Measurements from ENCODE around the gene SLC12A9.
A peak's percentile ranks its signal among the peaks of the same experiment; 100 is the strongest.

Gene SLC12A9

DNA sequence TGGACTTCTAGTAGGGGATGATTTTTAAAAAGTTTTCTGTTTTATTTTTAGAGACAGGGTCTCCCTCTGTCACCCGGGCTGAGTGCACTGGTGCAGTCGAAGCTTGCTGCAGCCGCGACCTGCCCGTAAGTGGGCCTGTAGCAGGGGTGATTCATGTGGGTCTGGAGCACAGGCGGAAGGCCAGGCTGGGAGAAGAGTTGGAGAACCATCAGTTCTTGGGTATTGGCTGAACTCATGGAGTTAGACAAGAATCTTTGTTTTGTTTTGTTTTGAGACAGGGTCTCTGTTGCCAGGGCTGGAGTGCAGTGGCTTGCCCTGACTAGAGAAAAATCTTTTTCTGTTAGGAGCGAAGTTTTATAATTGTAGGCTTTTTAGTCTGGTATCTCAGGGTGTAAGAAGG lies 28.1 kb downstream of the SLC12A9 start:
- DNase-seq (ENCODE audit: low read depth, low spot score): no peak

DNA sequence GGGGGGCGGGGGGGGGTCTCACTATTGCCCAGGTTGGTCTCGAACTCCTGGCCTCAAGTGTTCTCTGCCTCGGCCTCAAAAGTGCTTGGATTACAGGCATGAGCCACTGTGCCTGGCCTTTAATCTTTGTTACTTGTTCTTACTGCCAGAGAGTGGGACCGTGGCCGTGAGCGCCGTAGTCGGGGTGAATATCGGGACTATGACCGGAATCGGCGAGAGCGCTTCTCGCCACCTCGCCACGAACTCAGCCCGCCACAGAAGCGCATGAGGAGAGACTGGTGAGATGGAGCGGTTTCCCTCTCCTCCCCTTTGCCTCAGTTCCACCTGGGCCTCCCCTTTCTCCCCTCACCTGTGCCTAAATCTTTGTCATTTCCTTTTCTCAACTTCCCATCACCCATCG lies 28.6 kb downstream of the SLC12A9 start:
- no peak overlapping the region for H3K4me3 ChIP-seq (ENCODE audit: low read length)
- DNase-seq (ENCODE audit: low read depth, low spot score): no peak

More for the DNA sequence above, 28.1 kb downstream of the SLC12A9 start:
- H3K4me3 ChIP-seq (ENCODE audit: low read length): no peak overlapping the region

DNA sequence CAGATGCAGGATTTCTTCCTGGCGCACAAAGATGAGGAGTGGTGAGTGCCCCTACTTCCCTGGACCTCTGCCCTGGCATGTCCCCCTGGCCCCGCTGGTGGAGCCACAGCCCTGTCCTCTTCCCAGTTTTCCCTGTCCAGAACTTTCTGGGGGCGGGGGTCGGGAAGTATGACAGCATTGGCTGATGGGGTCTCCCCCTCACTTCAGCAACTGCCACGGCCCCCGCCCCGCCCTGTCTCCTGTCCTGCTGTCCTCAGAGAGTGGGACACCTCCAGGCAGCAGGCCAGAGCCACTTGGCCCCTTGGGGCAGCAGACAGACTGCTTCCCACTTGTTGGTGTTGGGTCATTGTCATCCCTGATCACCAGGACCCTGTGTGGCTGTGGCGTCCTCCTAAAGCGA lies 29.7 kb downstream of the SLC12A9 start:
- H3K4me3 ChIP-seq (ENCODE audit: low read length): no peak overlapping the region
- no peak for DNase-seq (ENCODE audit: low read depth, low spot score)

DNA sequence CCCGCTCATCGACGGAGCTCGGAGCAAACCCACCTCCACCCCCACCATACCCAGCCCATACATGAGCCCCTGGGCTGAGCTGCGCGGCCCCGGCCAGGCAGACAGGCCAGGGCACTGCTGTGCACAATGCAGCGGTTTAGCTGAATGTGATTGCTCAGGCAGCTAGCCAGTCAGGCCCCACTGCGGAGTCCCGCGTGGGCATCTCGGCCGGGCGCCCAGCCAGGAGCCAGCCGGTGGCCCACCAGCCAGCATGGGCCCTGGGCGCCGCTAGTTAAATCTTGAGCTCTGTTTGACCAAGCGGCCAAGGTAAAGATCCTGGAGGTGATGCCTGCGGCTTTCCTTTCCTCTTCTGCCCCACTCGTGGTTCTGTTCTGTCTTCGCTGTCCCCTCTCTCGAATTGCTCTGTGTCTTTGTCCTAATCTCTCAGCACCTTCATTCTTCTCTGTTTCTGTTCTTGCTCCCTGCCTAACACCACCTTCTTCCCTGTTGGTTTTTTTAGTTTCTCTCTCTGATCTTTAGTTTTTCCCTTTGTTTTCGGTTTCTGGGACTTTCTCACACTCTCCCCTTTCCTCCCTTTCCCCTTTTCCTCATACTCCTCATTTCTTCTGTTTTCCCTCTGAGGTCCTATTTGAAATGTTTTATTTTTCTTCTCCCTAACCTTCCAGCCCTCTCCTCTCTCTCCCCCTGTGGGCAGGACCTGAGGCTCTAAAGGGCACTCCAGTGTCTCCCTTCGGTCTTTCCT lies 30.4 kb downstream of the SLC12A9 start:
- H3K4me3 ChIP-seq (ENCODE audit: low read length): no peak overlapping the region
- DNase-seq (ENCODE audit: low read depth, low spot score): no peak

DNA sequence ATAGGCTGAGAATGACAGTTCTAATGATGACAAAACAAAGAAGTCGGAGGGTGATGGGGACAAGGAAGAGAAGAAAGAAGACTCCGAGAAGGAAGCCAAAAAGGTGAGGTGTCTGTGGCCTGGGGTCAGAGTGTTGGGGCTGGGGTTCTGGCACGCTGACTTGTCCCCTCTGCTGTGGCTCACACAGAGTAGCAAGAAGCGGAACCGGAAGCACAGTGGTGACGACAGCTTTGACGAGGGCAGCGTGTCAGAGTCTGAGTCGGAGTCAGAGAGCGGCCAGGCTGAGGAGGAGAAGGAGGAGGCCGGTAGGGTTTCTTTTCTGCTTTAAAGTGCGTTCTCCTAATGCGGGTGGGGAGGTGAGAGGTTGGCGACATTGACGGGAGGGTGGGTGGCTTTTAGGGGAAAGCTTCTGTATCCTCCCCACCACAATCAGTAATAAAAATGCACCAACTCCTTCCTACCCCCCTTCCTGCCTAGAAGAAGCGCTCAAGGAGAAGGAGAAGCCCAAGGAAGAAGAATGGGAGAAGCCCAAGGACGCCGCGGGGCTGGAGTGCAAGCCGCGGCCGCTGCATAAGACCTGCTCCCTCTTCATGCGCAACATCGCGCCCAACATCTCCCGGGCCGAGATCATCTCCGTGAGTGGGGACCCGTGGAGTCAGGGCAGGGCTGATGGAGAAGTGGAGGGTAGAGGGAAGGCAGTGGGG lies 32.4 kb downstream of the SLC12A9 start:
- DNase-seq (ENCODE audit: low read depth, low spot score): no peak
- no peak overlapping the region for H3K4me3 ChIP-seq (ENCODE audit: low read length)

DNA sequence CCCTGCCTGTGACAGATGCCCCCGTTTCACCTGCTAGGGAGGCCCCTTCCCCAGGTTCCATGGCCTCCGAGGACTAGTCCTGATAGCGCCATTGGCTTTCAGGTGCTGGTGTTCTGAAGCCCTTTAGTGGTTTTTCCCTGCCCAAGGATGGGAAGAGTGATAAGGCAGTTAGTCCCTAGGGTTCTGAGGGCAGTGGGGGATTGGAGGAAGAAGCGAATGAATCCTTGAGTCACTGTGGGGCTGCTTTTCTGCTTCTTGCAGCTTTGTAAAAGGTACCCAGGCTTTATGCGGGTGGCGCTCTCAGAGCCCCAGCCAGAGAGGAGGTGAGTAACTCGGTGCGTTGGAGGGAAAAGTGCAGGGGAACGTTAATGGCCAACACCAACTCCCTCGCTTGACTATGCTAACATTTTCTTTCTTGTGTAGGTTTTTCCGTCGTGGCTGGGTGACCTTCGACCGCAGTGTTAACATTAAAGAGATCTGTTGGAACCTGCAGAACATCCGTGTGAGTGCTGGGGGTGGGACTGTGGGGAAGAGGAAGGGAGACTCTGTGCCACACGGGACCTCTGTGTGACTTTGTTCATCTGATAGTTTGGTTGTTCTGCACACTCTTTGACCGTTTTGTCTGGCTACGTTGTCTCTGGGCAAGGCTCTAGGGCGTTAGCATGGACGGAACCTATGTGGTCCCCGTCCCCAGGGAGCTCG lies 33.1 kb downstream of the SLC12A9 start:
- no peak for DNase-seq (ENCODE audit: low read depth, low spot score)
- no peak overlapping the region for H3K4me3 ChIP-seq (ENCODE audit: low read length)

DNA sequence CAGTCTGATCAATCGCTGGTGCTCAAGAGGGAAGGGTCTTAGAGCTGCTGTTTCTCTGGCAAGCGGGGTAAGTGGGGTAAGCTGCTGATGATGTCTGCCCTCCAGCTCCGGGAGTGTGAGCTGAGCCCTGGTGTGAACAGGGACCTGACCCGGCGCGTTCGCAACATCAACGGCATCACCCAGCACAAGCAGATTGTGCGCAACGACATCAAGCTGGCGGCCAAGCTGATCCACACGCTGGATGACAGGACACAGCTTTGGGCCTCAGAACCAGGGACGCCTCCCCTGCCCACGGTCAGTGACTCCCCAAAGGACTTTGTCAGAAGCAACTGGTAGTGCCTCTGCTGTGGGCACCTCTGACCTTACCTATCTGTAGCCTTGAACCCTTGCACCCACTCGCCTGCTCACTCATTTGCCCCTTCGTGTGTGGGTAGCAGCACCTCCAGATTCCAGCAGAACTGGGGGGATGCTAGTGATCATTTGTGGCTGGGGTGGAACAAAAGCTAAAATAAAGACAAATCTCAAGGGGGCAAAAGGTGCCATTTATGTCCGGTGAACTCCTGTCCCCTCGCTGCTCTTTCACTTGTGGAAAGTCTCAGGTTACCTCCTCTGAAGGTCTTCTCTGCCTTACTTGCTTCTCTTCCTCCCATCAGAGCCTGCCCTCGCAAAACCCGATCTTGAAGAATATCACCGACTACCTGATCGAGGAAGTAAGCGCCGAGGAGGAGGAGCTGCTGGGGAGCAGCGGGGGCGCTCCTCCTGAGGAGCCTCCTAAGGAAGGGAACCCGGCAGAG lies 33.8 kb downstream of the SLC12A9 start:
- DNase-seq (ENCODE audit: low read depth, low spot score): no peak
- no peak overlapping the region for H3K4me3 ChIP-seq (ENCODE audit: low read length)

DNA sequence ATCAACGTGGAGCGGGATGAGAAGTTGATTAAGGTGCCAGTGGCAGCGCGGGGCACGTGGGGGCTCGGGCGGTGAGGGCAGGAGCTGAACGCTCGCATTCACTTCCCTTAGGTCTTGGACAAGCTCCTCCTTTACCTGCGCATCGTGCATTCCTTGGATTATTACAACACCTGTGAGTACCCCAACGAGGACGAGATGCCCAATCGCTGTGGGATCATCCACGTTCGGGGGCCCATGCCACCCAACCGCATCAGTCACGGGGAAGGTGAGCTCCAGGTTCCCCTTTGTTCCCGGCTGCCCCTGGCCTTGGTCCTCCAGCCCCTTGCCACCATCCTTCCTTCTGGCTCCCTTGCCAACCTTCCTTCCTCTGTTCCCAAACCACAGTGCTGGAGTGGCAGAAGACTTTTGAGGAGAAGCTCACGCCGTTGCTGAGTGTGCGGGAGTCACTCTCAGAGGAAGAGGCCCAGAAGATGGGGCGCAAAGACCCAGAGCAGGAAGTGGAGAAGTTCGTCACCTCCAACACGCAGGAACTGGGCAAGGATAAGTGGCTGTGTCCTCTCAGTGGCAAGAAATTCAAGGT lies 34.5 kb downstream of the SLC12A9 start:
- peak overlapping the region; percentile 11 for H3K4me3 ChIP-seq (ENCODE audit: low read length)
- DNase-seq (ENCODE audit: low read depth, low spot score): no peak

DNA sequence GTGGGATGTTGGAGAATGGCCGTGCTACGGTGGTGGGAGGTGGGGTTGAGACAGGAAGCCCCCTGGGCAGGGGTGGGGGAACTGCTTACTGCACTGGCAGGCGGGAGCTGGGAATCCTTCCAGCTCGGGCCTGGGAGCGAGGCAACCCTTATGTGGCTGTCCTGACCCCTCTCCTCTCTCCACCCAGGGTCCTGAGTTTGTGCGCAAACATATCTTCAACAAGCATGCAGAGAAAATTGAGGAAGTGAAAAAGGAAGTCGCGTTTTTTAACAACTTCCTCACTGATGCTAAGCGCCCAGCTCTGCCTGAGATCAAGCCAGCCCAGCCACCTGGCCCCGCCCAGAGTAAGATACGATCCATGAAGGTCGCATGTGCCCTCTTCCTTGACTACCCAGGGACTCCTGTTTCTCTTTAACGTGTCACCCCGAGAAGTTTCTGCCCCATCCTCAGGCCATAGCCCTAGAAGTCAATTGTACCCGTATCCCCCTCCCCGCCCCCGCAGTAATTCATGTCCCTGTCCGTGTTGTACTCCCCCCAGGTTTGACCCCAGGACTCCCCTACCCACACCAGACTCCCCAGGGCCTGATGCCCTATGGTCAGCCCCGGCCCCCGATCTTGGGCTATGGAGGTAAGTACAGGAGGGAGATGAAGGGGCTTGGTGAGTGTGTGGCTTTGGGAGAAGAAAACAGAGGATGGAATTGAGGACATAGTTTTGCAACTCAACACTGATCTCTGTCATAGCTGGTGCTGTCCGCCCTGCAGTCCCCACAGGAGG lies 35.2 kb downstream of the SLC12A9 start:
- H3K4me3 ChIP-seq (ENCODE audit: low read length): peak overlapping the region; percentile 70
- DNase-seq (ENCODE audit: low read depth, low spot score): peak; percentile 74

DNA sequence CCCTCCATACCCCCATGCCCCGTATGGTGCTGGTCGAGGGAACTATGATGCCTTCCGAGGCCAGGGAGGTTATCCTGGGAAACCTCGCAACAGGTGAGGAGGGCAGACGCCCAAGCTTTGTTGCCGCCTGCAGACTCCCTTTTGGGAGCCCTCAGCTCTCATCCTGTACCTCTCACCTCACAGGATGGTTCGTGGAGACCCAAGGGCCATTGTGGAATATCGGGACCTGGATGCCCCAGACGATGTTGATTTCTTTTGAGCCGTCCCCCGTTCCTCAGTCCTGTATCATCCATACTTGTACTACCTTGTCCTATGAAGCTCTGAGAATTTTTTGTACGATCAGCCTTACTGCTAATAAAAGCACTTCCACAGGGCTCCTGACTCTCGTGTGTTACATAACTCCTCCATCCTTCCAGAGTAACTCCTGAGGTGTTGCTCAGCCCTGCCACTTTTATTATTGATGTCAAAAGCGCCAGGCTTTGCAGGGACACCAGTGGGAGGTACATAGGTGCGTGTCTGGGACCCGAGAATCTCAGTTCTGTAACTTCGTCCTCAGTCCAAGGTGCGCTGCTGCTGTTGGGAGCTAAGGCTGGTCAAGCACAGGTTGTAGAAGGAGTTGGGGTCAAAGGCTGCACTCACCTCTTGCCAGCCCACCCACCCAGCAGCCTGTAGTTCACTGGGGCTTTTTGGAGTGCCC lies 35.9 kb downstream of the SLC12A9 start:
- no peak for DNase-seq (ENCODE audit: low read depth, low spot score)
- H3K4me3 ChIP-seq (ENCODE audit: low read length): peak overlapping the region; percentile 70

DNA sequence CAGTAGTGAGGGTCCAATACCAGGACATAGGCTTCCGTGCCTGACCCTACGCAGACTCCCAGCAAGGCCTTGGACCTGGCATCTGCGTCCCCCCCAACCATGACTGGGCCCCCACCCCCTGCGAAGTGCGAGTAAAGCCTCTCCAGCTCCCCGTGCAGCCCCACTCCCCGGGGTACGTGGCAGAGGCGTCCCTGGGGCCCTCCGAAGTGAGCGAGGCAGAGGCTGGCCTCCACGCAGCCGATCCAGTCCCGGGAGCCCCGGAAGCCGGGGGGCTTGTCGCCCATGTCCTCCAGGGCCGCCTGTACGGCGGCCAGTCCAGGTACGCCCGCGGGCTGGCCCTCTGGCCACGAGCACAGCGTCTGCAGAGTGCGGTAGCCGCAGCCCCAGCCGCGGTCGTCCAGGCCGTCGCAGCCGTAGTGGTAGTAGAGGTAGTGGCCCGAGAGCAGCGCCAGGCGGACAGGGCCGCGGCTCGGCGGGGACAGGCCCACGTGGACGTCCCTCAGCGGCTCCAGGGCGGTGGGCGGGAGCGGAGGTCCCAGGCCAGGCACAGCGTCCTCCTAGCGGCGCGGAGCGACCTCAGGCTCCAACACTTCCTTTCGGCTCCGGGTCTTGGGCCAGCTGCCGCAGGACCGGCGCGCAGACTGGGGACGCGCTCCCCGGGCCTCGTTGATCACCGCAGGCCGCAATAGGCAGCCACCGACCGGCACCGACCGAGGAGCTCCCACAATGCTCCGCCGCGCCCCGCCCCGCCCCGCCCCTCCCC lies 36.7 kb downstream of the SLC12A9 start, which contains the start of gene UFSP1:
Gene UFSP1, minus strand, starts transcription at position 728 of the 763 bp plus-strand sequence. Its CDS starts 444 bp downstream, at position 284.
- no peak for DNase-seq (ENCODE audit: low read depth, low spot score)

DNA sequence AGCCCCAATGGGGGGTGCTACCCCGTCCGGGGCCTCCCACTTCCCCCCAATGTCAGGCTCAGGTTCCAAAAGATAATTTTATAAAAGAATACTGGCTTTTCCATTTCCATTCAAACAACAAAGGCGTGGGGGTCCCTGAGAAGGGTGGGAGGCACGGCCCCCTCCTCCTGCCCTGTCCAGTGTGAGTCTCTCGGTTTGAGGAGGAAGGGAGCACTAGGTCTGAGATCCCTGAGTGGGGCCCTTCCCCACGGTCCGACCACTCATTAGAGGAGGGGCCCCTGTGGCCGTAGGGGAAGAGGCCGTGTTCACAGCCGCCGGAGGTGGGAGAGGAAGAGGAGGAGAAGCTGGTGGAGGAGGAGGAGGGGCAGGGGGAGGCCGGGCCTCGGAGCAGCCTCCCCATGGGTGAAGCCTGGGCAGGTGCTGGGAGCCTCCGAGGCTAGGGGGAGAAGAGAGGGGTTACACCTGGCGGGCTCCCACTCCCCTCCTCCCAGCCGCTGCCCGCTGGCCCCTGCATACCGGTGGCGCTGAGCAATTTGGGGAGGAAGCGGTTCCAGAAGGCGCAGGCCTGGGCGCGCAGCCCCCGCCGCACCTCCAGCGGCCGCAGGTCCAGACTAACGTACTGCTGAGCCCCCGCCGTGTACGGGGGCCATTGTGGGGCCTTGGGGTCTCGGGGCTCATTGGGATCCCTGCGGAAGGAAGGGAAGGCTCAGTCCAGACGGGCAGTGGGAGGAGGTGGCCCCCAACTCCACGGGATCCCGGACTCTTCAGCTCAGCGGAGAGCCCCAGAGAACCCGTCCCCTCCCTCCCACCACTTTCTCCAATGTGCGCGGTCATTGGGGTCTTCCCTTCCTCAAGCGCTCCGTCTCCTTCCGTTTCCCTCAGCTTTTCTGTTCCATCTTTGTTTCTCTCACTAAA lies 38.4 kb downstream of the SLC12A9 start:
- DNase-seq (ENCODE audit: low read depth, low spot score): no peak
- H3K4me3 ChIP-seq (ENCODE audit: low read length): peak overlapping the region; percentile 65

More for the DNA sequence above, 36.7 kb downstream of the SLC12A9 start, which contains the start of gene UFSP1:
- peak within 1 kb of the TSS; percentile 70 for H3K4me3 ChIP-seq (ENCODE audit: low read length)

DNA sequence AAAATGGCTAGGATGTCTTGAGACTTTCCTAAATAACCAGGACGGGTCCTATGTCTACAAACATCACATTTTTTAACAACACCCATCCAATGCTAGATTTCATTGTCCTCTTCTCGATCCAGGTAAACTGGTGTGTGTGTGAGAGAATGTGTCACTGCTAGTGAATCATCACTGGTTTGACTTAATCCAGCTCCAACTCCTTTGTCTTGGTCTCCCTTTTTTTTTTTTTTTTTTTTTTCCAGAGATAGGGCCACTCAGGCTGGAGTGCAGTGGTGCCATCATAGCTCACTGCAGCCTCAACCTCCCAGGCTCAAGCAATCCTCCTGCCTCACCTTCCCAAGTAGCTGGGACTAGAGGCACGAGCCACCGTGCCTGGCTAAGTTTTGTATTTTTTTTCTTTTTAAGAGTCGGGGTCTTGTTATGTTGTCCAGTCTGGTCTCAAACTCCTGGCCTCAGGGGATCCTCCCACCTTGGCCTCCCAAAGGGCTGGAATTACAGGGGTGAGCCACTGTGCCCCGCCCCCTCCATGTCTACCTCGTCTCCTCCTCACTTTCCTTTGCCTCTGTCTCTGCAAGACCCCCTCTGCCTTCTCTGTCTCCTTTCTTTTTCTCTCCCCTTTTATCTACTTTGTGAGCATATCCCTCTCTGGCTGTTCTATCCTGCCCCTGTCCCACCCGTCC lies 39.2 kb downstream of the SLC12A9 start:
- DNase-seq (ENCODE audit: low read depth, low spot score): no peak
- H3K4me3 ChIP-seq (ENCODE audit: low read length): no peak overlapping the region

DNA sequence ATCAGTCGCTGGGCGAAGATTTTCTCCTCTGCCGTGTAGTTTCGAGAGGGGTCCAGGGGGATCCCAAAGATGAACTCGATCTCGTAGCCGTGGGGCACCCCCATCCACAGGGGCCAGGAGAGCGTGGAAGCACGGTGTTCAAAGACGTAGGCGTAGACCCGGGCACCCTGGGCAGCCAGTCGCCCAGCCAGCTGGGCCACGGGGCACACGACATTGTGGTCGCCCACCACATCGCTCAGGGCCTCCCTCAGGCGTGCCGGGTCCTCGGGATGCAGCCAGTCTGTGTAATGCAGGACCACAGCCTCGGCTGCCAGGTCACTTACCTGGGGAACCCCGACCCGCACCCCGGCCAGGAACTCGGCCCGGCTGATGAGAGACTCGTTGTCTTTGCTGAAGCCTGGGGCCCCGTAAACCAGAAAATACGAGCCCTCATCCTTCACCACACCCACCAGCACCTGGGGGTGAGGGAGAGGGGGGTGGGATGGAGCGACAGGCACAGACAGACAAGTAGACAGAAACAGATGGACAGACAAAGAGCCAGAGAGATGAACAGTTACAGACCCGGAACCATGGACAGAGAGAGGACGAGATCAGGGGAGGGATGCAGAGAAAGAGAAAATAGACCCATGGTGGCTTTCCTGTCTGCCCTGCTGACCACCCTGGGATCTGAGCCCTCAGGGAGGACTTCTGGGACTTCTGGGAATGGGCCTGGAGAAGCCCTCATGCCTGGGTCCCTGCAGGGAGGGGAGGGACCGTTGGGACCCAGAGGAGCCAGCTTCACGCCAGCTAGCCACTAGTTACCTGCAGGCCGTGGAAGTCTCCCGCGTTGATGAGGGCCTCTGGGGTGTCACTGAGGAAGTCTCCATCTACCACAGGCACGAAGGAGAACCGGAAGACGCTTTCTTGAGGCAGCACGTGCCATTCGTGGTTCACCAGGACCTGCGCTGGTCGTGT lies 40.1 kb downstream of the SLC12A9 start:
- no peak overlapping the region for H3K4me3 ChIP-seq (ENCODE audit: low read length)
- DNase-seq (ENCODE audit: low read depth, low spot score): no peak
